HPDE6-E6E7 (cell line): Measurements from ENCODE around the gene MAGEB1.

Experiments
- DNase-seq: peaks from one replicate; pipeline ENCODE4 v3.0.0; 2011; ENCODE audit warnings: missing footprints; ENCODE audit errors: extremely low spot score

Gene MAGEB1

DNA sequence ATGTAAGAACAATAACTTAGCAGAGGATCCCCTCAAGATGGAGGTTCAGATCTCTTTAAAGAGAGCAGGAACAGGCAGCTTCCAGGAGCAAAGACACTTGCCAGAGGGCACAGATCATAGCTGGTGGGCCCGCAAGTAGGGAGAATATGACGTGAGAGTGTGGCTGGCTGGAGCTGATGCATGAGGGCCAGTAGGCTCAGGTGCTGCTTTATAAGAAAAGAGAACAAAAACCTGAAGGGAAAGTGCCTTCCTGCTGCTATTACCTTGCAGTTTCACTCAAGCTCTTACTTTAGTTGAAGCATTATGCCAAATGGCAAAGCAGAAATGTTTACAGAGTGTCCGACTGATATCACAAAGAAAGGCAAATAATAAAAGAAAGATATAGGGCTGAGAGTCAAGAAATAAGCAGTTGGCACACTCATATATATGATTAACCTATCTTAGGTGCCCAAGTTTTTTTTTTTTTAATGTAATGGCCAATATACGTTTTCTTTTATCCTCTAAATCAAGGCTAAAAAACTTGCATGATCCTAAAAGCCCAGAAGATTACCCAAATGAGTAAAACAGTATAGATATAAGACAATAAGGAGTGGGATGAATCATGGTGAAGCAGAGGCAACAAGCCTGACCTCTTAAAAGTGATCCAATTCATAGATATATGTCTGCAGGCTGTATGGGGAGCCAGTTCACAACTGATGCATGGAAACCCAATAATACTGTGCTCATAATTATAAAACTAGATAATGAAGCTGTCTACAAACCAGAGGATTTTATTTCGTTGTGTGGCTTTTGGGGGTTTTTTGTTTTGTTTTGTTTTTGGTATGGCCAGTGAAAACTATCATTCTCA, 49.7 kb downstream of the MAGEB1 start:
- no peak for DNase-seq

- DNase-seq = no peak
Observed at GRCh38 chrX:30301208-30301607, 54.3 kb downstream of the MAGEB1 start.
